OCI-LY7 (cell line): ENCODE measurements around the gene MACO1. TPM values are rescaled to one million over a fixed set of nuclear protein-coding genes. Genes with fewer than 3 reads are reported as not detected.
"Not testable (repeated sequence)": the region's sequence is repeated elsewhere in the genome, so short reads cannot be mapped to it uniquely, and the experiment has no call there.

Experiments used
- BruUV-seq: library from RNA; stranded (reverse); fragments of 400-500 nt; replicated peaks from 2 replicates; lab custom pipeline; 2021; lab: Mats Ljungman, UMichigan
- CTCF ChIA-PET: fragments of 300-600 bp; sonication (Branson Sonifier 250); formaldehyde crosslinking; loops from one replicate; lab custom pipeline; 2022; ENCODE audit warnings: antibody characterized with exemption; ENCODE audit not compliant: unreplicated experiment; lab: Charles Lee
- POLR2A ChIA-PET: fragments of 300-600 bp; sonication (Branson Sonifier 250); formaldehyde crosslinking; loops from one replicate; lab custom pipeline; 2022; ENCODE audit warnings: antibody characterized with exemption; lab: Charles Lee
- DNase-seq: peaks from one replicate; pipeline ENCODE4 v3.0.0-alpha.2; 2015; ENCODE audit warnings: low spot score
- H2AFZ ChIP-seq: fragments of 200-600 bp; sonication (generic), shearing (Covaris generic); 2 replicates; pipeline ENCODE4 v1.6.1; 2014; ENCODE audit warnings: mild to moderate bottlenecking, antibody characterized with exemption, low read length, moderate library complexity
- H3K27ac ChIP-seq: fragments of 200-600 bp; sonication (generic); 2 replicates; pipeline ENCODE4 v1.5.1; 2014; ENCODE audit warnings: mixed run types, low read depth, mild to moderate bottlenecking, moderate library complexity, low read length, inconsistent platforms; ENCODE audit not compliant: poor library complexity, severe bottlenecking
- H3K36me3 ChIP-seq: fragments of 200-600 bp; sonication (generic); 2 replicates; pipeline ENCODE4 v1.6.1; 2014; ENCODE audit warnings: mild to moderate bottlenecking, antibody characterized with exemption, low read length, moderate library complexity, mixed read lengths; ENCODE audit not compliant: insufficient read depth
- H3K4me1 ChIP-seq: fragments of 200-600 bp; sonication (generic); 2 replicates; pipeline ENCODE4 v1.5.1; 2014; ENCODE audit warnings: mild to moderate bottlenecking, low read length; ENCODE audit not compliant: insufficient read depth, poor library complexity, severe bottlenecking
- H3K4me2 ChIP-seq: fragments of 200-600 bp; sonication (generic); 2 replicates; pipeline ENCODE4 v1.6.1; 2014; ENCODE audit warnings: mild to moderate bottlenecking, low read length
- H3K4me3 ChIP-seq: fragments of 200-600 bp; sonication (generic); 2 replicates; pipeline ENCODE4 v1.5.1; 2014; ENCODE audit warnings: mild to moderate bottlenecking, low read depth, low read length; ENCODE audit not compliant: poor library complexity, severe bottlenecking
- H3K79me2 ChIP-seq: fragments of 200-600 bp; sonication (generic); 2 replicates; pipeline ENCODE4 v1.6.1; 2016; ENCODE audit warnings: low read depth, mild to moderate bottlenecking, low read length, moderate library complexity, mixed read lengths; ENCODE audit not compliant: insufficient read depth
- H3K9me2 ChIP-seq: fragments of 200-600 bp; sonication (generic); 2 replicates; pipeline ENCODE4 v1.6.1; 2016; ENCODE audit warnings: mild to moderate bottlenecking, low read length, mixed read lengths; ENCODE audit not compliant: insufficient read depth
- H3K9me3 ChIP-seq: fragments of 200-600 bp; sonication (generic); 2 replicates; pipeline ENCODE4 v1.6.1; 2014; ENCODE audit warnings: mild to moderate bottlenecking, mixed run types, low read length, mixed read lengths
- H4K20me1 ChIP-seq: fragments of 200-600 bp; sonication (generic); 2 replicates; pipeline ENCODE4 v1.6.1; 2014; ENCODE audit warnings: mild to moderate bottlenecking, antibody characterized with exemption, low read length, moderate library complexity, mixed read lengths; ENCODE audit not compliant: insufficient read depth
- CTCF ChIP-seq: fragments of 200-600 bp; sonication (generic); conservative IDR thresholded peaks from 2 replicates; pipeline ENCODE4 v1.5.1; 2014; ENCODE audit warnings: mild to moderate bottlenecking, antibody characterized with exemption, low read length, moderate library complexity, mixed read lengths
- EZH2phosphoT487 ChIP-seq: fragments of 200-600 bp; sonication (generic); IDR thresholded peaks from 2 replicates; pipeline ENCODE4 v1.6.1; 2018; ENCODE audit warnings: low read depth, borderline replicate concordance, mild to moderate bottlenecking, mixed run types, antibody characterized with exemption, low read length, moderate library complexity, mixed read lengths
- intact Hi-C: fragments of 100-400 bp; cut with micrococcal nuclease; formaldehyde crosslinking; loops from one replicate; pipeline ENCODE4 v1.10.0; 2022; ENCODE audit not compliant: unreplicated experiment
- total RNA-seq, 2 experiments: library from RNA; depleted of rRNA in 1 of 2; stranded (reverse); fragments of >200 nt in 1 of 2; shearing (Covaris generic) in 1 of 2; gene quantifications; 2 replicates each; pipeline ENCODE4 v1.2.3, GENCODE V29; 2014 to 2022

The MACO1 gene
- total RNA-seq, 2 experiments from 2014 or later: 11.8 to 18.6 TPM

GRCh38 chr1:25456502-25456901, 25.8 kb downstream of the MACO1 start:
- Histone ChIP-seq H4K20me1 (0 out of 2 replicates have a peak, but pooled peaks cover 4% of the 10 kb centered on the region), H3K9me2 (no peaks in the 10 kb centered on the region), H3K9me3 (no peaks in the 10 kb centered on the region), H3K4me1 (peaks cover 9% of the 10 kb centered on the region), H3K27ac (no peak overlapping the region), H3K4me3 (no peak overlapping the region), H3K4me2 (no peak overlapping the region), H3K36me3 (peaks cover 62% of the 10 kb centered on the region), H3K79me2 (no peaks in the 10 kb centered on the region), H2AFZ (no peak overlapping the region)
- no peak for DNase-seq
- CTCF ChIA-PET: no interaction called here
- POLR2A ChIA-PET: interaction anchor here (0.7 kb wide), 1 partner anchor 275 kb away, joined by 3 read pairs; no protein-coding TSS in a partner anchor
- intact Hi-C loops: no loop called here
- no peak for TF ChIP-seq EZH2phosphoT487
- TF ChIP-seq CTCF: no peak
- BruUV-seq: no TSS peak

DNA sequence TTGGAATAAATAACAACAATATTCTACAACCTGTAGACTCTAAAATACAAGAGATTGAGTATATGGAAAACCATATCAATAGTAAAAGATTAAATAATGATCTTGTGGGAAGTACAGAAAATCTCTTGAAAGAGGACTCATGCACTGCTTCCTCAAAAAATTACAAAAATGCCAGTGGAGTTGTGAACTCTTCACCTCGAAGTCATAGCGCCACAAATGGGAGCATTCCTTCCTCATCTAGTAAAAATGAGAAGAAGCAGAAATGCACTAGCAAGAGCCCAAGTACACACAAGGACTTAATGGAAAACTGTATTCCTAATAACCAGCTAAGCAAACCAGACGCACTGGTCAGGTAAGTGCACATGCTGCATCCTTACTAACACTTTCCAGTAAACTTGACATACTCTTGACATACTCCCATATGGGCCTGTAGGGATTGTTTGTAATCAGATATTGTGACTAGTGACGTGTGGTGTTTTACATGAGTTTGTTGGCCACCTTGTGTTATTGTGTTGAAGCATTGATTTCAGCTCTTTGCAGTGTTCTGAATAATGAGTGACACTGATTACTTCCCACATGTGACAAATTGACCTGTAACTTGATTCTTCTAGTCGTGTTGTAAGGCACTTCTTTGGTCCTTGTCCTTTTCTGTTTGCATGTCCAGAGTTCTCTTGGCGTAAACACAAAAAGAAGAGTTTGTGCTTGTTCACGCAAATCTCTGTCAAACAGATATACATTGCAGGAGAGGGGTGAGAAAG, 28.0 kb downstream of the MACO1 start:
- Histone ChIP-seq H2AFZ (no peak overlapping the region), H3K9me2 (no peaks in the 10 kb centered on the region), H3K79me2 (no peaks in the 10 kb centered on the region), H3K4me3 (no peak overlapping the region), H3K36me3 (peaks cover 60% of the 10 kb centered on the region), H3K27ac (no peak overlapping the region), H3K4me1 (no peaks in the 10 kb centered on the region), H3K9me3 (no peaks in the 10 kb centered on the region), H4K20me1 (0 out of 2 replicates have a peak, but pooled peaks cover 4% of the 10 kb centered on the region), H3K4me2 (no peak overlapping the region)
- intact Hi-C loops: no loop called here
- TF ChIP-seq EZH2phosphoT487 (no peak), CTCF (no peak)
- no TSS peak for BruUV-seq
- CTCF ChIA-PET: no interaction called here
- no peak for DNase-seq
- POLR2A ChIA-PET: no interaction called here

GRCh38 chr1:25460020-25460419, 29.3 kb downstream of the MACO1 start:
- H3K36me3 ChIP-seq: peaks cover 55% of the 10 kb centered on the region
- CTCF ChIA-PET: interaction anchor here (0.6 kb wide), 1 partner anchor 28 kb away, joined by 3 read pairs; no protein-coding TSS in a partner anchor
- H2AFZ ChIP-seq: no peak overlapping the region
- H3K27ac ChIP-seq: no peak overlapping the region
- no peak overlapping the region for H3K4me3 ChIP-seq
- no peak overlapping the region for H3K4me2 ChIP-seq
- H3K9me3 ChIP-seq: no peaks in the 10 kb centered on the region
- POLR2A ChIA-PET: no interaction called here
- intact Hi-C loops: no loop called here
- H3K9me2 ChIP-seq: no peaks in the 10 kb centered on the region
- H4K20me1 ChIP-seq: 0 out of 2 replicates have a peak, but pooled peaks cover 4% of the 10 kb centered on the region
- DNase-seq: no peak
- BruUV-seq: no TSS peak
- H3K4me1 ChIP-seq: no peaks in the 10 kb centered on the region
- TF ChIP-seq CTCF (no peak), EZH2phosphoT487 (no peak)
- H3K79me2 ChIP-seq: no peaks in the 10 kb centered on the region

DNA sequence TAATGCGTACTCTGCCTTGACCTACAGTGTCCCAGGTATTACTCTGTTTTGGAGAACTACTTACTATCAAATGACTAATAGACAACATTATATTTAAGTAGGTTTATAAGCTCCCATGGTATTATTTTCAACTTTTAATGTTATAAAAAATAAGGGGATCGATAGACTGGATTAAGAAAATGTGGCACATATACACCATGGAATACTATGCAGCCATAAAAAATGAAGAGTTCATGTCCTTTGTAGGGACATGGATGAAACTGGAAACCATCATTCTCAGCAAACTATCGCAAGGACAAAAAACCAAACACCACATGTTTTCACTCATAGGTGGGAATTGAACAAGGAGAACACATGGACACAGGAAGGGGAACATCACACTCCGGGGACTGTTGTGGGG, 30.1 kb downstream of the MACO1 start:
- CTCF ChIA-PET, POLR2A ChIA-PET, H3K4me3 ChIP-seq, H4K20me1 ChIP-seq, BruUV-seq, H3K4me1 ChIP-seq, H2AFZ ChIP-seq, DNase-seq, H3K4me2 ChIP-seq, H3K27ac ChIP-seq, H3K9me3 ChIP-seq, H3K79me2 ChIP-seq, intact Hi-C loops, H3K9me2 ChIP-seq: not testable (repeated sequence)
- H3K36me3 ChIP-seq: peaks cover 56% of the 10 kb centered on the region
